MCF 10A (cell line): ENCODE measurements around the gene DMRT1. TPM values are rescaled to one million over a fixed set of nuclear protein-coding genes. Genes with fewer than 3 reads are reported as not detected.

Experiments
- BruUV-seq: library from RNA; stranded (reverse); fragments of 400-500 nt; replicated peaks from 2 replicates; lab custom pipeline; 2021; lab: Mats Ljungman, UMichigan
- CTCF ChIA-PET: fragments of 300-600 bp; sonication (Branson Sonifier 250); formaldehyde crosslinking; extraction: SDS; loops from one replicate; lab custom pipeline; 2021; ENCODE audit warnings: antibody characterized with exemption, inconsistent platforms; lab: Yijun Ruan, JAX
- POLR2A ChIA-PET: fragments of 300-600, 350-650 bp; sonication (Branson Sonifier 250); formaldehyde crosslinking; extraction: SDS; loops from one replicate; lab custom pipeline; 2020; ENCODE audit warnings: antibody characterized with exemption, inconsistent platforms; lab: Yijun Ruan, JAX
- DNase-seq: peaks from one replicate; pipeline ENCODE4 v3.0.0-alpha.2; 2018; ENCODE audit not compliant: unreplicated experiment
- H3K27ac Mint-ChIP-seq: one replicate; pipeline ENCODE4 v1.8.0; 2022; ENCODE audit warnings: mild to moderate bottlenecking, low read depth, mixed read lengths; ENCODE audit not compliant: unreplicated experiment
- H3K27me3 Mint-ChIP-seq: one replicate; pipeline ENCODE4 v1.8.0; 2022; ENCODE audit warnings: mixed read lengths; ENCODE audit not compliant: insufficient read depth, unreplicated experiment
- H3K36me3 Mint-ChIP-seq: one replicate; pipeline ENCODE4 v1.8.0; 2022; ENCODE audit warnings: mild to moderate bottlenecking, moderate library complexity, mixed read lengths; ENCODE audit not compliant: insufficient read depth, unreplicated experiment
- H3K4me1 Mint-ChIP-seq: one replicate; pipeline ENCODE4 v1.8.0; 2022; ENCODE audit warnings: mixed read lengths; ENCODE audit not compliant: insufficient read depth, unreplicated experiment
- H3K4me3 Mint-ChIP-seq: one replicate; pipeline ENCODE4 v1.8.0; 2022; ENCODE audit warnings: mild to moderate bottlenecking, moderate library complexity, mixed read lengths; ENCODE audit not compliant: unreplicated experiment
- H3K9me3 Mint-ChIP-seq: one replicate; pipeline ENCODE4 v1.8.0; 2022; ENCODE audit warnings: mixed read lengths; ENCODE audit not compliant: unreplicated experiment
- CTCF ChIP-seq: fragments of 200-600 bp; IDR thresholded peaks from one replicate; pipeline ENCODE4 v1.8.0; 2022; ENCODE audit warnings: antibody characterized with exemption, mild to moderate bottlenecking; ENCODE audit not compliant: unreplicated experiment
- intact Hi-C: fragments of 100-400 bp; cut with micrococcal nuclease; formaldehyde crosslinking; loops from 2 replicates; pipeline ENCODE4 v1.14.1; 2022
- total RNA-seq: library from RNA; stranded (reverse); gene quantifications from 2 replicates; pipeline ENCODE4 v1.2.3, GENCODE V29; 2022

Gene DMRT1
- total RNA-seq, 1 experiment from 2014 or later, result not detected

- intact Hi-C loops, result no loop called here
- peak; percentile 36 for DNase-seq
- H3K27ac Mint-ChIP-seq, result no peak overlapping the region
Observed at GRCh38 chr9:982394-983230, 141.1 kb downstream of the DMRT1 start.

DNA sequence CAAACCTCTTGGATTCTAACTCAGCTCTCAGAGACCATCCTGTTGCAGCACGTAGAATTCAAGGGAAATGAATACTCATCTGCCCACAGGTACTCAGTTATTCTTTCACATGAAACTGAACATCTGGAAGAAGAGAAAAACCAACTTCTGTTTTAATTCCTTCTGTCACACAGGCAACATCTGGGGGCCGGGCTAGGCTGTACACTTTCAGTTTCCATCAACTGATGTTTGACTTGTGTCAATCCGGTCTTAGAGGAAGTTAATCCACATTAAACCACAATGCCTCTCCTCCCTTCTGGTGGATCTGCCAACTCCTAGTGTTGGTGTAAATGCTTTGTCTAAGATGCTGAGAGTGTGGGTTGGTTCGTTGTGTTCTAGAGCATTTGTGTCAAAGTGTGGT is 152.5 kb downstream of the DMRT1 start:
- no peak for TF ChIP-seq CTCF
- Mint-ChIP-seq H3K4me3 (no peak overlapping the region), H3K4me1 (no peaks in the 10 kb centered on the region), H3K27me3 (peaks cover 8% of the 10 kb centered on the region), H3K27ac (no peak overlapping the region), H3K36me3 (no peaks in the 10 kb centered on the region), H3K9me3 (no peaks in the 10 kb centered on the region)
- ChIA-PET POLR2A (no interaction called here), CTCF (interaction anchor here (0.7 to 2.1 kb wide), 3 partner anchors 10 to 613 kb away, joined by 3 to 10 read pairs (median 3); no protein-coding TSS in a partner anchor)
- intact Hi-C loops, result no loop called here
- BruUV-seq, result no TSS peak
- no peak for DNase-seq

More at GRCh38 chr9:982394-983230, 141.1 kb downstream of the DMRT1 start:
- Mint-ChIP-seq H3K4me3 (no peak overlapping the region), H3K9me3 (no peaks in the 10 kb centered on the region), H3K27me3 (peaks cover 73% of the 10 kb centered on the region), H3K36me3 (no peaks in the 10 kb centered on the region), H3K4me1 (peaks cover 5% of the 10 kb centered on the region)
- no peak for TF ChIP-seq CTCF
- ChIA-PET CTCF (interaction anchor here (0.5 to 1.8 kb wide), 7 partner anchors 15 to 91 kb away, joined by 3 to 6 read pairs (median 3); no protein-coding TSS in a partner anchor), POLR2A (interaction anchor here (0.9 kb wide), 1 partner anchor 9 kb away, joined by 3 read pairs; no protein-coding TSS in a partner anchor)
- no TSS peak for BruUV-seq

GRCh38 chr9:995192-995591 is 153.7 kb downstream of the DMRT1 start:
- H3K4me1 Mint-ChIP-seq, result no peaks in the 10 kb centered on the region
- BruUV-seq, result no TSS peak
- H3K27ac Mint-ChIP-seq, result no peak overlapping the region
- peaks cover 6% of the 10 kb centered on the region for H3K27me3 Mint-ChIP-seq
- no peak for TF ChIP-seq CTCF
- intact Hi-C loops, result loop anchor here (5.0 kb wide), 1 partner anchor 378 kb away; no protein-coding TSS in a partner anchor
- no peak overlapping the region for H3K4me3 Mint-ChIP-seq
- DNase-seq, result no peak
- no peaks in the 10 kb centered on the region for H3K9me3 Mint-ChIP-seq
- CTCF ChIA-PET, result interaction anchor here (0.6 to 3.0 kb wide), 7 partner anchors 9 to 702 kb away, joined by 3 to 12 read pairs (median 4); no protein-coding TSS in a partner anchor
- H3K36me3 Mint-ChIP-seq, result no peaks in the 10 kb centered on the region
- POLR2A ChIA-PET, result interaction anchor here (0.6 to 1.1 kb wide), 2 partner anchors 97 to 325 kb away, joined by 3 read pairs; no protein-coding TSS in a partner anchor

DNA sequence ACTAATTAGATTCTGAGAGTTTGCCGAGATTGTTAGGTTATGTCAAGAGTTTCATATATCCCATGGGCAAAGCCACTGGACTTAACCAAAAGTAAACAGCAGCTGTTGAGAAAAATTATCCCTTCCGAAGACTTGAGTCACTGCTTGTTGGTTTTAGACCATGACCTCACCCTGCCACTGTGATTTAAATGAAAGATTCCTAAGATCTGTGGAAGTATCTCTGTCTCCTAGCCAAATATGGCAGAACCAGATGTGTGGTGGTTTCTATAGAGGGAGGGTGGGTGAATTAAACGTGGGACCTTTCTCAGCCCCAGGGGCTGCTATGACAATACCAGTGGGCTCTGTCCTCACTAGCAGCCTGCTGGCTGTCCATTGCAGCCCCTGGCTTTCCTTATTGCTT is 154.3 kb downstream of the DMRT1 start:
- H3K9me3 Mint-ChIP-seq, result no peaks in the 10 kb centered on the region
- no peak overlapping the region for H3K27ac Mint-ChIP-seq
- intact Hi-C loops, result loop anchor here (5.0 kb wide), 1 partner anchor 378 kb away; no protein-coding TSS in a partner anchor
- H3K4me1 Mint-ChIP-seq, result no peaks in the 10 kb centered on the region
- no peak overlapping the region for H3K4me3 Mint-ChIP-seq
- H3K36me3 Mint-ChIP-seq, result no peaks in the 10 kb centered on the region
- CTCF ChIA-PET, result interaction anchor here (2.1 to 3.0 kb wide), 4 partner anchors 9 to 102 kb away, joined by 4 to 16 read pairs (median 11); no protein-coding TSS in a partner anchor
- POLR2A ChIA-PET, result interaction anchor here (1.1 kb wide), 1 partner anchor 98 kb away, joined by 3 read pairs; no protein-coding TSS in a partner anchor
- peaks cover under 1% of the 10 kb centered on the region for H3K27me3 Mint-ChIP-seq
- peak; percentile 32 for DNase-seq
- TF ChIP-seq CTCF, result no peak
- no TSS peak for BruUV-seq
